HTERT RPE-1 (cell line): ENCODE measurements around the gene DAGLB.

ENCODE experiments used
- in situ Hi-C: fragments of 300-500 bp; cut with MboI; formaldehyde crosslinking; loops from 4 replicates; pipeline ENCODE4 v1.14.3; 2020; ENCODE audit warnings: low sequenced_read_pairs

Gene DAGLB

GRCh38 chr7:6433784-6434615 lies 13.8 kb downstream of the DAGLB start:
- in situ Hi-C loops = no loop called here

GRCh38 chr7:6432781-6433180 lies 15.0 kb downstream of the DAGLB start:
- in situ Hi-C loops = no loop called here

GRCh38 chr7:6430974-6431373 lies 16.8 kb downstream of the DAGLB start:
- in situ Hi-C loops = no loop called here

GRCh38 chr7:6430271-6430940 lies 17.3 kb downstream of the DAGLB start:
- in situ Hi-C loops = no loop called here

- in situ Hi-C loops = no loop called here
Observed at GRCh38 chr7:6425948-6426347, 21.8 kb downstream of the DAGLB start.

GRCh38 chr7:6423942-6424701 lies 23.6 kb downstream of the DAGLB start:
- in situ Hi-C loops = no loop called here

- in situ Hi-C loops = no loop called here
Observed at GRCh38 chr7:6422926-6423632, 24.7 kb downstream of the DAGLB start.

GRCh38 chr7:6422095-6422494 lies 25.7 kb downstream of the DAGLB start:
- in situ Hi-C loops = no loop called here

- in situ Hi-C loops = no loop called here
Observed at GRCh38 chr7:6420680-6421079, 27.1 kb downstream of the DAGLB start.

- in situ Hi-C loops = no loop called here
Observed at GRCh38 chr7:6419310-6419773, 28.4 kb downstream of the DAGLB start.

GRCh38 chr7:6417408-6417807 lies 30.3 kb downstream of the DAGLB start:
- in situ Hi-C loops = no loop called here

GRCh38 chr7:6416516-6417145 lies 31.1 kb downstream of the DAGLB start:
- in situ Hi-C loops = no loop called here

GRCh38 chr7:6413637-6414036 lies 34.1 kb downstream of the DAGLB start:
- in situ Hi-C loops = no loop called here

GRCh38 chr7:6409944-6410693 lies 37.6 kb downstream of the DAGLB start:
- in situ Hi-C loops = no loop called here

GRCh38 chr7:6409091-6409490 lies 38.7 kb downstream of the DAGLB start:
- in situ Hi-C loops = no loop called here

- in situ Hi-C loops = no loop called here
Observed at GRCh38 chr7:6407434-6407833, 40.3 kb downstream of the DAGLB start.

GRCh38 chr7:6406121-6406520 lies 41.6 kb downstream of the DAGLB start:
- in situ Hi-C loops = no loop called here

GRCh38 chr7:6403907-6404306 lies 43.8 kb downstream of the DAGLB start:
- in situ Hi-C loops = no loop called here

- in situ Hi-C loops = no loop called here
Observed at GRCh38 chr7:6402741-6403140, 45.0 kb downstream of the DAGLB start.

GRCh38 chr7:6402041-6402440 lies 45.7 kb downstream of the DAGLB start:
- in situ Hi-C loops = no loop called here
